Colonic mucosa (tissue), 4 donors: Measurements from ENCODE around the gene CSNK1G2. TPM values are rescaled to one million over a fixed set of nuclear protein-coding genes. Genes with fewer than 3 reads are reported as not detected.

Experiments used
- DNase-seq: peaks from one replicate; pipeline ENCODE4 v3.0.0-alpha.2; 2020
- H3K27ac ChIP-seq: fragments of 200-600 bp; one replicate; pipeline ENCODE4 v1.8.0; 2021
- H3K27me3 ChIP-seq: fragments of 200-600 bp; one replicate; pipeline ENCODE4 v1.8.0; 2021
- H3K36me3 ChIP-seq: fragments of 200-600 bp; one replicate; pipeline ENCODE4 v1.8.0; 2021
- H3K4me1 ChIP-seq: fragments of 200-600 bp; one replicate; pipeline ENCODE4 v1.8.0; 2021; ENCODE audit warnings: mild to moderate bottlenecking
- H3K4me3 ChIP-seq: fragments of 200-600 bp; one replicate; pipeline ENCODE4 v1.8.0; 2021
- H3K9ac ChIP-seq, 2 donors: one replicate each; pipeline ENCODE4 v1.7.0; 2013; ENCODE audit warnings: control low read depth in 2 of 2, low read depth in 2 of 2, low read length in 2 of 2
- H3K9me3 ChIP-seq: fragments of 200-600 bp; one replicate; pipeline ENCODE4 v1.8.0; 2021
- CTCF ChIP-seq: fragments of 200-600 bp; IDR thresholded peaks from one replicate; pipeline ENCODE4 v1.8.0; 2022; ENCODE audit warnings: antibody characterized with exemption, mild to moderate bottlenecking
- intact Hi-C: fragments of 100-400 bp; cut with DNase I; formaldehyde crosslinking; loops from one replicate; pipeline ENCODE4 v1.14.1; 2022
- total RNA-seq, 2 donors: library from RNA; stranded (reverse); fragmentation: NEBNext Ultra II Directional in 1 of 2; extraction: Animal tissue kit (Norgen Biotek cat#: 25700) in 1 of 2; gene quantifications; one replicate each; pipeline ENCODE4 v1.2.1, GENCODE V29; 2021
- donor health status: healthy.
- donor health status: DM: no; HTN: no; CAD: no.
- donor health status: DM: no; HTN: no; CAD: no.

The CSNK1G2 gene
- total RNA-seq, 2 donors from 2014 or later: 55.3 to 61.0 TPM

GRCh38 chr19:1955171-1956121 lies 14.5 kb downstream of the CSNK1G2 start:
- intact Hi-C loops: no loop called here
- no peaks in the 10 kb centered on the region for H3K36me3 ChIP-seq
- no peak overlapping the region for H3K9ac ChIP-seq
- no peaks in the 10 kb centered on the region for H3K27me3 ChIP-seq
- TF ChIP-seq CTCF: no peak
- no peak overlapping the region for H3K4me3 ChIP-seq
- no peaks in the 10 kb centered on the region for H3K4me1 ChIP-seq
- no peaks in the 10 kb centered on the region for H3K9me3 ChIP-seq
- DNase-seq: no peak
- no peak overlapping the region for H3K27ac ChIP-seq

GRCh38 chr19:1956122-1956494 lies 15.1 kb downstream of the CSNK1G2 start:
- Histone ChIP-seq H3K27ac (no peak overlapping the region), H3K4me1 (no peaks in the 10 kb centered on the region), H3K9ac (no peak overlapping the region), H3K9me3 (no peaks in the 10 kb centered on the region), H3K4me3 (no peak overlapping the region), H3K27me3 (no peaks in the 10 kb centered on the region), H3K36me3 (no peaks in the 10 kb centered on the region)
- no peak for TF ChIP-seq CTCF
- intact Hi-C loops: no loop called here
- DNase-seq: no peak

- H3K27ac ChIP-seq: no peak overlapping the region
- H3K4me1 ChIP-seq: no peaks in the 10 kb centered on the region
- no peak for DNase-seq
- intact Hi-C loops: no loop called here
- H3K9ac ChIP-seq: no peak overlapping the region
- H3K4me3 ChIP-seq: no peak overlapping the region
- no peak for TF ChIP-seq CTCF
- no peaks in the 10 kb centered on the region for H3K27me3 ChIP-seq
- no peaks in the 10 kb centered on the region for H3K9me3 ChIP-seq
- no peaks in the 10 kb centered on the region for H3K36me3 ChIP-seq
Observed at GRCh38 chr19:1956868-1957492, 16.0 kb downstream of the CSNK1G2 start.

- intact Hi-C loops: no loop called here
- Histone ChIP-seq H3K4me3 (no peak overlapping the region), H3K36me3 (no peaks in the 10 kb centered on the region), H3K27ac (no peak overlapping the region), H3K9me3 (no peaks in the 10 kb centered on the region), H3K27me3 (no peaks in the 10 kb centered on the region), H3K9ac (no peak overlapping the region), H3K4me1 (no peaks in the 10 kb centered on the region)
- TF ChIP-seq CTCF: no peak
- DNase-seq: no peak
Observed at GRCh38 chr19:1957562-1958248, 16.7 kb downstream of the CSNK1G2 start.

- H3K9ac ChIP-seq: no peak overlapping the region
- H3K36me3 ChIP-seq: no peaks in the 10 kb centered on the region
- H3K4me1 ChIP-seq: no peaks in the 10 kb centered on the region
- H3K27ac ChIP-seq: no peak overlapping the region
- TF ChIP-seq CTCF: no peak
- H3K9me3 ChIP-seq: no peaks in the 10 kb centered on the region
- no peak for DNase-seq
- H3K4me3 ChIP-seq: no peak overlapping the region
- intact Hi-C loops: no loop called here
- H3K27me3 ChIP-seq: no peaks in the 10 kb centered on the region
Observed at GRCh38 chr19:1959928-1960589, 19.1 kb downstream of the CSNK1G2 start.
